GM21825 (cell line): ENCODE data around the gene TEAD1.

Source experiments
- ATAC-seq: cut with Tn5 transposase; IDR thresholded peaks from one replicate; pipeline ENCODE4 v1.9.1; 2021; ENCODE audit warnings: mild to moderate bottlenecking, moderate library complexity; ENCODE audit not compliant: unreplicated experiment

TEAD1 gene

DNA sequence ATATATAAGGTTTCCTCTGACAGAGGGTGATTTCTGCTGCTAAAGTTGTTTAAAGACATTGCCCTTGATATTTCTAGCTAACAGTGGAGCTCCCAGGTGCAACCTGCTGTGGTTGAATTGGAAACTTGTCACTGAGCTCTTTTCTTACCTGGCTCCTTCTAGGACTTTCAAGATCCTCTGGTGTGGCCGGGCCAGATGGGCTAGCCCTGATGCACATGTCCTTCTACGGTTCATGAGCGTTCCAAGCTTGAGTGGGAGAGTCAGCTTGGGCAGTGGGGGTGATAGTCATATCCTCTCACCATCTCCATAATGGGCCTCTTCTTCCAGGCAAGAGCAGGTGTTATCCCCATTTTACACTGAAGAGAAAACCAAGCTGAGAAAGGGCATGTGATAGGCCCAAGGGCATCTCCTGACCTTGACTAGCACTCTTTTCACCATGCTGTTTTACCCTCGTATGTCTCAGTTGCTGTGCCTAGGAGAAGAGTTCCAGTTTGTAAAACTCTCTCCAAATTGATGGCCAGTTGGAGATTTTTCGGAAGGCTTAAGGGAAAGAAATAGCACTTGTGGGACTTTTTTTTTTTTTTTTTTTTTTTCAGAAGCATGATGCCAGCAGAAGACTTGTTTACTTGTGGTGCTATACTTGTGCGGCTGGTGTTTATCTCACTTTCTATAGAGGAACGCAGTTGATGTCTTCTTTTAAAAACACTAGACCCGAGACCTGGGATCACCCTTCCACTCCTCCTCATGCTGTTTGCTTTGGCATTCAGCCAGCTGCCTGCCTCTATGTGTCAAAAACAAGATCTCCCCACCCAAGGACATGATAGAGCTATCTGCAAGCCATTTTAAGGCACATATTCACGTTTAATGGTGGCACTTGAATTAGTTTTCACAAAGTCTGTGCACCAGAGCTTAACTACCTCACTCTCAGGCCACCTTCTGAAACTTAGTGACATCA, 32.6 kb downstream of the TEAD1 start:
- no peak for ATAC-seq

DNA sequence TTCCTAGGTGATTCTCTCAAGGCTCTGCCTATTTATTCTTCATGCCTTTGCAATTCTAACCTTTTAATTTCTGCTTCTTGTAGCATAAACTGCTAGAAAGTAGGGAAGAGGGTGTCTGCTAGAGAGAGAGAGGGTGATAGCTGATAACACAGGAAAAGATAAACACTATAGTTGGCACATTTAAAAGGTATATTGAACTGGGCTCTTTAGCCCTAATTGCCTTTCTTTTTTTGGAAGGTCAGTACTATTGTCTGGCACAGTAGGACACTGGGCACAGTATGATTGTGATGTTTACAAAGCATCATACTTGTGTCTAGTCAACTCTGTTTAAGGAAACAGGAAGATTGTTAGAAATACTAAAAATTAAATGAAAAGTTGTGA, 33.3 kb downstream of the TEAD1 start:
- no peak for ATAC-seq

DNA sequence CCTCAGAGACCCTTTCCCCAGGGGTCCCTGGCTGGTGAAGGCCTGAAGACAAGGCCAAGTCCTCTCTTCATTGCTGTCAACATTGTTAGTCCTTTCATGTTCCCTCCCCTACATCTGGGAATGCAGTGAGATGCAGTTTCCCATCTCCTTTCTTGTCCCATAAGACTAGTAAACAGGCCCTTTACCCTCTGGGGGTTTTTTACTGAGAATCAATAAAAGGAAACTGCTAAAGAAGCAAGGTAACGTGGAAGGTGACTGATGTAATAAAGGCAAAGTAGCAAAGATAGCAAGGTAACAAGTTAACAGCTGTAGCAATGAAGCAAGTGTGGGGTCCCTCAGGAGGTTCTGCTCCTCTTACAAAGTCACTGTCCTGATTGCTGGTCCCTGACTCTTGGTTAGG, 37.3 kb downstream of the TEAD1 start:
- ATAC-seq, result no peak

DNA sequence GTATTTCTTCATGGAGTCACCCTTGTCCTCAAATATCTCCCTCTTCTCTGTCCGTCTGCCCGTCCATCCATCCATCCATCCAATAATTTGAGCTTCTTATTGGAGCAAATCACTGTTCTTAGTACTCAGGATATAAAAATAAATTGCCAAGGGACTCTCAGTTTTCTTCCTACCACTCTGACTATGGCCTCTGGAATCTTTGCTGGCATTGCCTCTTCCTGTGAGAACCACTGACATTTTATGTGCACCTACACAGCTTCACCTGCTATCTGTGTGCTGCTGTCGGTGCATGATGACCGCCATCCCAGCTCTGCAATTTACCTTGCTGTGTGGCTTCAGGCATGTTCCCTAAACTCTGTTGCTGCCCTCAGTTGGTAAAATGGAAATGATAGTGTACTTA, 37.9 kb downstream of the TEAD1 start:
- ATAC-seq, result no peak

DNA sequence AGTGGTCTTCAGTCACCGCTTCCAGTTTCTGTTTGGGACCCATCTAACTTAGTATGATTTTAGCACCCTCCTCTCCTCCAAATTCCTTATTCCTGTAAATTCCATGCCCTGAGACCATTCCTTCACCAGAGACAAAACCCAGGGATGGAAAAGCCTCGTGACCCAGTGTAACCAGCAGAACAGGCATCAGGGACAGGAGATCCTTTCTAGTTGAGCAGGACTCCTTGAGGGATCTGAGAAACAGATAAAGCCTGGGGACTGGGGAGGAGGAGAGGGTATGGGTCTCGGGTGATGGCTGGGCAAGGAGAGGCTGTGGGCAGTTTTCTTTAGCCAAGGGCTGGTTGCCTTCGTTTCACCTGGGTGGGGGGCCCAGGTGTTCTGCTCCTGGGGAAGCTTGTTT, 40.9 kb downstream of the TEAD1 start:
- ATAC-seq, result no peak

DNA sequence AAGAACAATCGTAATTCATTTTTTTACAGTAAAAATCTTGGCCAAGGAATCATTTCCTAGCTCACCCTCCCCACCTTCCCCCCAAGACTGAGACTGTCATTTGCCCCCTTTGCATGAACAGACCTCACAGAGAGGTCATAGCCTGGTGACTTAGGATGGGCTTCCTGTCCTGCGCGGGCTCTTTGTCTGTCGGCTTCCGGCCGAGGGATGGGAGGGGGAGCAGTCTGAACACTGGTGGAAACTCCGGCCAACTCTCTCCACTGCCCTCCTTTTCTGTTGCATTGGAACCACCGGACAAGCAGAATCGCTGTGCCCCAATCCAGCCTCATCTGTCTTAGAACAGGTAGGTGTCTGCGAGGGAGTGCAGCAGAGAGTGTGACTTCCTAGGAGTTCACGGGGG, 41.7 kb downstream of the TEAD1 start:
- no peak for ATAC-seq

DNA sequence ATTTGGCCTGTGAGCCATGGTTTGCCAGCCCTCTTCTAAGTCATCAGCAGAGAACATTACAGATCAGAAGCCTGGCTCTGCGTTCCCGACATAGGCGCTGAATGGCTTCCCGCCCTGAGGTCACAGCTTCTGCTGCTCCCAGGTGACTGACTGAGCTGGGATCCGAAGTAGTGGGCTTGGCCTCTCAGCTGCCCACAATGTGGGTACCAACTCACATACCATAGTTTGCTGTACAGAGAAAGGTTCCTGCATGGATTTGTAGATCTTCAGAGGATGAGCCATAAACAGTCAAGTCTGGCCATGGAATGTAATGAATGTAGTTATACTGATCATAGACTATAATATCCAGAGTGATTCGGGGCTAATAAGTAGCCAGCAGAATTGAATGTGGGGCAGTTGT, 42.6 kb downstream of the TEAD1 start:
- no peak for ATAC-seq

DNA sequence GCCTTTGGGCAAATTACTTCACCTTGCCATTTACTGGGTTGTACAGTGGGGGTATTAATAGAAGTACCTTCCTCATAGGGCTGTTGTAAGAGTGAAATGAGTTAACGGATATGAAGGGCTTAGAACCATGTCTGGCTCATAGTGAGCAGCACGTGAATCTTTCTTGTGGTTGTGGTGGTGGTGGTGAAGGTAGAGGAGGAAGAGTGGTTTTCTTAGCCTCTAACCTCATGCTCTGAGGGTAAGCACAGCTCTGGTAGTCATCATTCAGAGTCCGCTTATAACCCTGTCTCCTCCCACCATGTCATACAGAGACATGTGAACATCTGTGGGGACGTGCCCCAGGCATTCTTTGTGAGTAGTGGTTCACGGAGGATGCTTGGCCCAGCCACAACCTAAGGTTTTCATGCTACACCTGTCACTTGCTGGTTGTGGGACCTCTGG, 43.6 kb downstream of the TEAD1 start:
- ATAC-seq, result peak; percentile 83

DNA sequence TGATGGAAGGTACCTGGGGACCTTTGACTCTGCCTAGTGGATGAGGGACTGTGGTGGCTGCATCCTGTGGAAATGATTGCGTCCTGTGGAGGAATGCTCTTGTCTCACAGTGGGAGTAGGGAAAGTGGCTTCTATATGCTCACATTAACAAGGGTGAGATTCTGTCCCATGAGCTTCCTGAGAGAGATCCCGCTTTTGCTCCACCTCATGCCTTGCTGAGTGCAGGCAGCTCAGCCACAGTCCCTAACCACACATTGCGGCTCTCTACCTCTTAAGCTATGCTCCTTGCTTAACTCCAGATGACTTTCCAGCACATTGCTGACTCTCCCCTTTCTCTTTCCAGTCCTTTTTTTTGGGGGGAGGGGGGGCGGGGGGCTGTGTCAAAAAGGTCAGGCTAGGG, 45.0 kb downstream of the TEAD1 start:
- ATAC-seq, result no peak

DNA sequence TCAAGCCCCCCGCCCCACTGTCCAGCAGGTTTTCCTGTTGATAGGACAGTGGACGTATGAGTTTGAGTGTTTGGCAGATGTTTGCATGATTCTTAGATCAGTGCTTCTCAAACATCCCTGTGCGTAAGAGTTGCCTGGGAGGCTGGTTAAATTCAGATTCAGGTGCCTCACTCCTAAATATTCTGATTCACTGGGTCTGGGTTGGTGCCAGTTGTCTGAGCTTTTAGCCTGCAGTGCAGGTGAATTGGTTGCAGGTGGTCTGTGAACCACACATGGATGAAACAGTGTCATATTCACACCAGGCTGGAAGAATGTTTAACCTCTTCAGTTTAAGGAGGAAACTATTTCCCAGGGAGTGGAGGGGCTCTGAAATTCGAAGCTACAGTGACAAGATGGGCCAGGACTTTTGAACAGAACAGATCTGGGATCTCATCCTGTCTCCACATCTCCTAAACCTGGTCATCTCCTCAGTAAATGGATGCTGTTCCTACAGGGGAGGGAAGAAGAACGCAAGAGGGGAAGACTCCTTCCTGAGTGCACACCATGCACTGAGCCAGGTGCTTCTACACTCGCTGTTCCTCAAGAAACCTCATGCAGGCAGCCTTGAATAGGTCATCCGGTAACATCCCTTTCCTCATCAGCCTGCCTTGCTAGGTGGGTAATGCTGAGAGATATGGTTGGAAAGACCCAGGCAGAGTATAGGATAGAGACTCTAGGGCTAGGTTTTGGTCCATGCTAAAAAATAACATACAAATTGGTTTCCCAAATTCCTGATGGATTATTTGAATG, 47.8 kb downstream of the TEAD1 start:
- ATAC-seq, result no peak

DNA sequence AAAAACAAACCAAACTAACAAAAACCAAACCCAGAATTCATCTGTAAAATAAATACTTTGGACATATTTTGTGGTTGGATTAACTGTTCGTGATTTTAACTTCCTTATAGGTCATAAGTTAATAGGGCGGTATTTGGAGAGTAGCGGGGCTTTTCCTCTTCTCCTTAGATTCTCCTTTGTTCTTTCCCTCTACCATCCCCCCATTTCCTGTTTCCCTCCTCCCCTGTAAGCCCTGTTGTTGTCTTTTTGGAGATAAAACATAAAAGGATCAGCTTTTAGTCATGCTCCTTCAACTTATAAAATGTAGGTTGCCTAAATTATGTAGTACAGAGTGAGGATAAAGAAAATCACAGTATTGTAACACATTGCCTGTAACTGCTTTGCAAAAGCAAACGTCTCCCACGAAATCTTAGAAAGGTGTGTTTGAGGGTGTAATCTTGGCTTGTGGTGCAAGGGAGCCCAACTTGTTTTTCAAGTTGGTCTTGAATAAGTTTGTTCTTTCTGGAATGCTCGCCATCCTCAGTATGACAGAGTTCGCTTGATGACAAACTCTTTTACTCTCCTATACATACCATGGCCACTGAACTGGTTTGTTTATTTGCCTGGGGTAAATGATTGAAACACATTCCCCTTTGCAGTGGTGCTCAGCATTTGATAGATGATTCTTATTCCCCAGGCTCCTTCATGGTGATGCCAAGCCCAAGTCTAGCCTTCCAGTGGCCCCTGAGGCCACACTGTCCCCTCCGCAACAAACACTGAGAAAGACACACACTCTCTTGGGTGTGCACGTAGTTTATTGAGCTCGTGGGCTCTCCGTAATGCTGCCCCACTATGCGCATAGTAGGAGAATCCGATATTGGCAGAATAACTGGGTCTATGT, 49.4 kb downstream of the TEAD1 start:
- no peak for ATAC-seq

DNA sequence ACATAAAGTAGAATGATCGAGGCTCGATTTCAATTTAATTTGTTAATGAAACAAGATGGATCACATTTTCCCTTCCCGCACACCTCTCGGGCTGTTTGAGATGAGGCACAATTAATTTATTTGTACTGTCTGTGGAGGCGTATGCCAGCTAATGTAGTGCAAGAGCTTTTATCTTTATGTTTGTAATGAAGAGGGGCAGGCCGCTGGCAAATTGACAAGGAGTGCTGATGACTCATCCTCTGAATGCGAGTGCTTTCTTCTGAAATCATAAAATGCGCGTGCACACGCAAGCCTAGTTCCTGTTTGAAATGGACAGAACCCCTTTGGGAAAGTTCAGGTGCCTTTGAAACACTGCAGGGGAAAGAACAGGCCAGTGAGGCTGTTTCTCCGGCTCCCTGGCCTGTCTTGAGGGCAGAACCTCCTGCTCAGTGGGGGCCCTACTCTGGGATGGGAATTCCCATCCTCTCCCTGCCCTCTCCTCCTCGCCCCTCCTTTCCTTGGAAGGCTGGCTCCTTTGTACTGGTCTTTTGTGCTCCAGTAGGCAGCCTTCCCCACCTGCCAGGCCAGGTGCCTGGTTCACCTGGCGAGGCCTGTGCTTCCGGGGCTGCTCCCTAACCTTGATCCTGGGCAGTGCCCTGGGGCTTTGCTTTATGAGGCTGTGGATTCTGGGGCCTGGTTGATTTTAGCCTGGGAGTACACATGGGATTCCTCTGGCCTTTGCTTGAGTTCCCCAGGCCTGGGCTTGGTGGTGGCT, 50.3 kb downstream of the TEAD1 start:
- ATAC-seq, result no peak

DNA sequence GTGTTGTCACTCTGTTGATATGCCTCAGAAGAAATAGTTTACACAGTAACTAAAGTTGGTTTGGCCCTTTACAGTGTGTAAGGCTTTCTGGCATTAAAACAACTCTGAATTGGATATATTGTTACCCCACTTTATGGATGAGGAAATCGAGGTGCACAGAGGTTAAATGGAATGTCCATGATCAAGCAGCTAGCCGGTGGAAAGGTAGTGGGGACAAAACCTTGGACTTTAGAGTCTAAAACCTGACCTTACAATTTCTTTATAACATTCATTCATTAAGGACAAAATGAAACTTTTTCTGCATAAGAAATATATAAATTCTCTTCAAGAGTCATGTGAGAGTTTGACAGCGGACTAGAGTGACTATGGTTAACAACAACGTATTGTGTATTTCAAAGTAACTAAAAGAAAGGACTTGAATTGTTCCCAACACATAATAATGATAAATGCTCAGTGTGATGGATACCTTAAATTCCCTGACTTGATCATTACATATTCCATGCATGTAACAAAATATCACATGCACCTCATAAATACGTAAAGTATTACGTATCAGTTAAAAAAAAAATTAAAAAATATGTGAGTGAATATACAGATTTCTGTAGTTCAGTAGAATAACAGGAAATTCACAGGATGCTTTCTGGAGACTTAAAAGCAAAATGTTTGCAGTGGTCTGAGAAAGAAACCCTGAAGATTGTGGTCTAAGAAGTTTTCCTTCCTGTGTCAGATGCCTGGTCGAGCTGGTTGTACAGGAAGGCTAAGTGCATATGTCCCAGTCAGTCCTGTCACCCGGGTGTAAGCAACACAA, 51.0 kb downstream of the TEAD1 start:
- ATAC-seq, result no peak

DNA sequence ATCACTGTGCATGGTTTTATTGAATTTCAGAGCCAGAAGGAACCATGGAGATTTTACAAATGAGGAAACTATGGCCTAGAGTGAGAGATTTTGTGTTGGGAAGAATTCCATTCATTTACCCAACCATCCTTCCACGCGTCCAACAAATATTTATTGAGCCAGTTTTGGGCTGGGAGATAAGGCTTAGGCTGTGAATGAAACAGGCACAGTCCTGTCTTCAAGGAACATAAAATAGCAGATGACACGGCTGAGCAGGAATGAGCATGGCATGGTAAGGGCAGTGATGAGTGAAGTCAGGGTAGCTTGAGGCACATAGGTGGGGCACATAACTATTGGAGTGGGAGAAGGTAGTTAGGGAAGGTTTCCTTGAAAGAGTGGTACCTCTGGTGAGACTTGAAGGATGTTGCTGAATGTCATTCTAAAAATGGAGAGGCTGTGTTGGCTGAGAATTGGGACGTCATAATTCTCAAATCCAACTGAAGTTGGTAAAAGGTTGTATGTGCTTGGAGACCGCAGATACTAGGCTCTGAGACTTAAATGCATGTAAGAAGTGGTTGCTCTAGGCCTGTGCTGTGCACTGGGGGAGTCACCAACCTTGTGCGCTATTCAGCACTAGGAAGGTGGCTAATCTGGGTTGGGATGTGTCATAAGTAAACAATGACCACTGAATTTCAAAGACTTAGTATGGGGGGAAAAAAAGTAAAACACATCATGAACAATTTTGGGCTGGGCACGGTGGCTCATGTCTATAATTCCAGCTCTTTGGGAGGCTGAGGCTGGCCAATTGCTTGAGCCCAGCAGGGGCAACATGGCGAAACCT, 51.9 kb downstream of the TEAD1 start:
- no peak for ATAC-seq

DNA sequence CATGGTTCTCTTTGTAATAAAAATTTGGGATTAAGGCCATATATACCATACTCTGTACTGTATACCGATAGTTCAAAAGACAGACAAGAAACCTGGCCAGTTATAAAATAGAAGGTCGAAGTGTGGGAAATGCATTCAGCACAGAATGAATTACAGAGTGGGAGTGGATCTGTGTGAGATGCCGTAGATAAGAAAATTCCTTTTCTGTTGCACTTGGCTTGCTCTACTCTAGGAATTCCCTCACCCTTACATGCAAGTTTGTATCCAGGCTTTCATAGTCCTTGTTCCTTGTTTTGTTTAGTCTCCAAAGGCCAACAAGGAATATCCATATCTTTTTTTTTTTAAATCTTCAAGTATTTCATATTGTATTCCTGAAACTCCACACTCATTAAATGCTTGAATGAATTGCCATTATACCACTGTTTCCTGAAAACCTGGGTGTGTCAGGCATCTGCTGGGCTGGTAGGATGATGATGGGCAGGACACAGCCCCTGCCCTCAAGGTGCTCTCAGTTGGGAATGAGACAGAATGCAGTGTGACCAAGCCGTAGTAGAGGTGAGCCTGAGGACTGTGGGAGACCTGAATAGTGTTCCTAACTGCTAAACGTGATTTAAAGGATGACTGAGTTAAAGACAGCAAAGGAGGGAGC, 53.5 kb downstream of the TEAD1 start:
- ATAC-seq, result no peak

DNA sequence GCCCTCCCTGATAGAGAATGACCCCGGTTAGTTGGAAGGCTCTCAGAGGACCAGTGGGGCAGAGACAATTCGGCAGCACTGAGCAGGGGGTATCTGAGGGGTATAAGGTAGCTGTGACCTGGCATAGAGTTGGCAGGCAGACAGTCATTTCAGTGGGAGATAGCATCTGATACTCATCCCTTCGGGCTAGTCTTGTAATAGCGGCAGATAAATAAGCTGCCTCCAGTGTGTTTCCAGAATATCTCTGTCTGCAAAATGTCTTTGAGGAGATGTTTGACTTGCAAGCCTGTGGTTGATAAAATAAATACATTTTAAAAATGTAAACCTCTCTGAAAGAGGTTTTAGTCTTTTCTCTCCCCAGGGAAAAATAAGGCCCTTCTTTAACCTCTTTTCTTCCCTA, 54.2 kb downstream of the TEAD1 start:
- no peak for ATAC-seq

DNA sequence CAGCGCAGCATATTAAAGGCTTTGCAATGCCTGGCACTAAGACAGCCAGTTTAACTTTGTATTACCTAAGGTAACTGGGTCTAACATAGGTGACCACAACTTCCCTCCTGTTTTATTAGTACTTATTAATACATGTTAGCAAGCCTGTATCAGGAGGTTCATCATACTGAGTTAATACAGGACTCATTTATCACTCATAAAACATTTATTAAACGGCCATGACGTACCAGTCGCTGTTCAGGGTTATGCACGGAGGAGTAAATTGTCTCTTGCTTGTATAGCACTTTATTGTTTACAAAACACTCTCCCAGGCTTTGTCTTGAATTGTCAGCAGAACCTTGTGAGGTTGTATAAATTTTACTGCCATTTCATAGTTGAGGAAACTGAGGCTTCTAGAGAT, 55.7 kb downstream of the TEAD1 start:
- no peak for ATAC-seq

DNA sequence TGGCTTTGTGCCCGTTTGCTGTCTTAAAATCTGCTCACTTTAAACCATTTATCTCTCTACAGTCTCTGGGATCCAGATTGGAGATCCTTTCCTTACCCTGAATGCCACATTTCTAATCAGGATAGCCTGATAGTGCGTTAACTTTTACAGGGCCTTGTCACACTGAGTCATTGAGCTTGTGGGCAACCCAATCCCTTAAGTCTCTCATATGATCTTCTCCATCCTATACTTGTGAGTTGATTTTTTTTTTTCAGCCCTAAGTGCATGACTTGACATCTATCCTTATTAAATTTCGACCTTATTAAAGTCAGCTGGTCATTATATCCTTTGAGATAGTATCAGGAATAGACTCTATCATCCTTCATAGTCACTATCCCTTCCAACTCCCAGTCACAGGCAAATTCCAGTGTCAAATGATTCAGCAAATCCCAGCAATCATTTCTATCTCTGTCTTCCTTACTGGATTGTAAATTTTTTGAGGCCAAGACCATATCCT, 57.7 kb downstream of the TEAD1 start:
- no peak for ATAC-seq
